Mucosa of stomach (tissue), 1 donor: Measurements from ENCODE around the gene GLTP.

Experiments used
- H3K27me3 ChIP-seq: one replicate; pipeline ENCODE4 v1.7.0; 2013; ENCODE audit warnings: mild to moderate bottlenecking, low read length; ENCODE audit not compliant: control insufficient read depth, insufficient read depth
- H3K36me3 ChIP-seq: one replicate; pipeline ENCODE4 v1.7.0; 2013; ENCODE audit warnings: low read length; ENCODE audit not compliant: control insufficient read depth, insufficient read depth
- H3K4me1 ChIP-seq: one replicate; pipeline ENCODE4 v1.7.0; 2013; ENCODE audit warnings: mild to moderate bottlenecking, low read length; ENCODE audit not compliant: control insufficient read depth, insufficient read depth
- H3K4me3 ChIP-seq: one replicate; pipeline ENCODE4 v1.7.0; 2013; ENCODE audit warnings: low read length
- H3K9ac ChIP-seq: one replicate; pipeline ENCODE4 v1.7.0; 2013; ENCODE audit warnings: mild to moderate bottlenecking, low read length, moderate library complexity
- H3K9me3 ChIP-seq: one replicate; pipeline ENCODE4 v1.7.0; 2013; ENCODE audit warnings: mild to moderate bottlenecking, low read length, moderate library complexity; ENCODE audit not compliant: control insufficient read depth
- donor health status: Pancreatic carcinoma.

GLTP gene

GRCh38 chr12:109881752-109882151 is 1.4 kb upstream of the GLTP start:
- no peaks in the 10 kb centered on the region for H3K27me3 ChIP-seq
- H3K4me3 ChIP-seq = no peak overlapping the region

GRCh38 chr12:109880938-109881337 is 597 bp upstream of the GLTP start:
- peak overlapping the region; percentile 78 for H3K9ac ChIP-seq

More at GRCh38 chr12:109881752-109882151, 1.4 kb upstream of the GLTP start:
- Histone ChIP-seq H3K36me3 (no peaks in the 10 kb centered on the region), H3K9me3 (no peaks in the 10 kb centered on the region), H3K4me1 (peaks cover 15% of the 10 kb centered on the region), H3K9ac (no peak overlapping the region)

GRCh38 chr12:109879351-109880042 is 844 bp downstream of the GLTP start:
- H3K9ac ChIP-seq = peak overlapping the region; percentile 90
- H3K36me3 ChIP-seq = no peaks in the 10 kb centered on the region
- H3K27me3 ChIP-seq = no peaks in the 10 kb centered on the region
- no peaks in the 10 kb centered on the region for H3K9me3 ChIP-seq
- H3K4me1 ChIP-seq = peaks cover 21% of the 10 kb centered on the region
- H3K4me3 ChIP-seq = peak overlapping the region; percentile 89

More at GRCh38 chr12:109880938-109881337, 597 bp upstream of the GLTP start:
- Histone ChIP-seq H3K4me3 (peak overlapping the region; percentile 39), H3K36me3 (no peaks in the 10 kb centered on the region), H3K4me1 (peaks cover 20% of the 10 kb centered on the region), H3K9me3 (no peaks in the 10 kb centered on the region), H3K27me3 (no peaks in the 10 kb centered on the region)

- H3K27me3 ChIP-seq = no peaks in the 10 kb centered on the region
- peaks cover 21% of the 10 kb centered on the region for H3K4me1 ChIP-seq
- H3K9me3 ChIP-seq = no peaks in the 10 kb centered on the region
- no peak overlapping the region for H3K4me3 ChIP-seq
- H3K9ac ChIP-seq = peak overlapping the region; percentile 90
- no peaks in the 10 kb centered on the region for H3K36me3 ChIP-seq
Measured at GRCh38 chr12:109878749-109879148, 1.6 kb downstream of the GLTP start.

GRCh38 chr12:109878247-109878625 is 2.1 kb downstream of the GLTP start:
- H3K36me3 ChIP-seq = no peaks in the 10 kb centered on the region
- H3K4me3 ChIP-seq = no peak overlapping the region
- no peak overlapping the region for H3K9ac ChIP-seq
- no peaks in the 10 kb centered on the region for H3K9me3 ChIP-seq
- H3K27me3 ChIP-seq = no peaks in the 10 kb centered on the region
- peaks cover 21% of the 10 kb centered on the region for H3K4me1 ChIP-seq

- no peaks in the 10 kb centered on the region for H3K9me3 ChIP-seq
- H3K9ac ChIP-seq = no peak overlapping the region
- H3K27me3 ChIP-seq = no peaks in the 10 kb centered on the region
- H3K4me1 ChIP-seq = peaks cover 21% of the 10 kb centered on the region
- H3K36me3 ChIP-seq = no peaks in the 10 kb centered on the region
- no peak overlapping the region for H3K4me3 ChIP-seq
Measured at GRCh38 chr12:109877504-109878246, 2.7 kb downstream of the GLTP start.

GRCh38 chr12:109876406-109876805 is 3.9 kb downstream of the GLTP start:
- no peaks in the 10 kb centered on the region for H3K36me3 ChIP-seq
- H3K9me3 ChIP-seq = no peaks in the 10 kb centered on the region
- H3K27me3 ChIP-seq = no peaks in the 10 kb centered on the region
- peaks cover 29% of the 10 kb centered on the region for H3K4me1 ChIP-seq
- no peak overlapping the region for H3K9ac ChIP-seq
- H3K4me3 ChIP-seq = no peak overlapping the region

GRCh38 chr12:109875572-109876131 is 4.7 kb downstream of the GLTP start:
- H3K9ac ChIP-seq = no peak overlapping the region
- peaks cover 30% of the 10 kb centered on the region for H3K4me1 ChIP-seq
- no peak overlapping the region for H3K4me3 ChIP-seq

GRCh38 chr12:109873653-109874052 is 6.7 kb downstream of the GLTP start:
- peaks cover 20% of the 10 kb centered on the region for H3K4me1 ChIP-seq

More at GRCh38 chr12:109875572-109876131, 4.7 kb downstream of the GLTP start:
- Histone ChIP-seq H3K27me3 (no peaks in the 10 kb centered on the region), H3K9me3 (no peaks in the 10 kb centered on the region), H3K36me3 (no peaks in the 10 kb centered on the region)

GRCh38 chr12:109871668-109872314 is 8.6 kb downstream of the GLTP start:
- Histone ChIP-seq H3K4me1 (peaks cover 15% of the 10 kb centered on the region), H3K4me3 (no peak overlapping the region), H3K9ac (no peak overlapping the region)

More at GRCh38 chr12:109873653-109874052, 6.7 kb downstream of the GLTP start:
- H3K9me3 ChIP-seq = no peaks in the 10 kb centered on the region
- H3K27me3 ChIP-seq = no peaks in the 10 kb centered on the region
- no peaks in the 10 kb centered on the region for H3K36me3 ChIP-seq
- no peak overlapping the region for H3K9ac ChIP-seq
- no peak overlapping the region for H3K4me3 ChIP-seq

GRCh38 chr12:109870648-109871047 is 9.7 kb downstream of the GLTP start:
- H3K27me3 ChIP-seq = no peaks in the 10 kb centered on the region
- no peak overlapping the region for H3K9ac ChIP-seq
- peaks cover 10% of the 10 kb centered on the region for H3K4me1 ChIP-seq
- H3K36me3 ChIP-seq = no peaks in the 10 kb centered on the region
- no peaks in the 10 kb centered on the region for H3K9me3 ChIP-seq
- no peak overlapping the region for H3K4me3 ChIP-seq

More at GRCh38 chr12:109871668-109872314, 8.6 kb downstream of the GLTP start:
- Histone ChIP-seq H3K9me3 (no peaks in the 10 kb centered on the region), H3K27me3 (no peaks in the 10 kb centered on the region), H3K36me3 (no peaks in the 10 kb centered on the region)
